UCSD-AML1 (cell line): ENCODE data around the gene SPACA9.
A peak's percentile ranks its signal among the peaks of the same experiment; 100 is the strongest.

Experiments used
- DNase-seq: peaks from one replicate; lab custom pipeline; 2025; ENCODE audit not compliant: unreplicated experiment; lab: John Stamatoyannopoulos, UW

Gene SPACA9

GRCh38 chr9:132888151-132888550 is 9.5 kb downstream of the SPACA9 start:
- no peak for DNase-seq

DNA sequence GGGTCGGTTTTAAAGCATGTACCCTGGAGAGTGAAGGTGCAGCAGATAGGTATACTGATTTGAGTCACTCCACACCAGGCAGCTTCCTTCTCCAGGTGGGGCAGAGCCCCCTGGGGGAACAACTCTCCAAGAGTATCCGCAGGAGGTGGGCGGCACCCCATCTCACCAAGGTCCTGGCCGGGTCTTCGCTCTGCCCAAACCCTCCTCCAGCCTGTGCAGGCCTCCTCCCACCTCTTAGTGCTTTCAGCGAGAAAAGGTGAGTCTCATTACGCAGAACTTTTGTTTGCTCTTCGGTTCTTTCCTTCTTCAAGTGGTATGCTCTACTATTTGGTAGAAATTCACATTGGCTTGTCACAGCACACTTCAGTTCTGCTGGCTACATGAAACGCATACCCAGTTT is 13.7 kb downstream of the SPACA9 start:
- no peak for DNase-seq

GRCh38 chr9:132894346-132894745 is 15.6 kb downstream of the SPACA9 start:
- no peak for DNase-seq

- no peak for DNase-seq
Observed at GRCh38 chr9:132894862-132895835, 16.5 kb downstream of the SPACA9 start.

GRCh38 chr9:132896264-132896663 is 17.6 kb downstream of the SPACA9 start:
- DNase-seq: no peak

DNA sequence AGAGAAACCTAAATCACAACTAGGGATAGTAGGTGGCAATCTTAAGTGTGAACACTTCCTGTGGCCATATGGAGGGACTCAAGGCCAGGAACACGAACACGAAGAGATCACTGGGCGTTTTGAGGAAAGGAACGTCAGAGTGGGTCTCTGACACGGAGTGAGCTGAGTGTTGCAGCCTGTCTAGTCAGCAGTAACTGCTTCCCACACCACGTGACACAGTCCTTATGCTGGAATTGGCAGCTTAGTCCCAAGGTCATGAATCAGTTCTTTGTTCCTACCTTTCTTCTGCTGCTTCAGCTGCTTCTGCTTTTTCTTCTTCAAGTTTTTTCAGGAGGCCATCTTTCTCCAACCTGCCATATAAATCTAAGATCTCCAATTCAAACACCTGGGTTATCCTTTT is 18.2 kb downstream of the SPACA9 start:
- DNase-seq: no peak

GRCh38 chr9:132898051-132898450 is 19.4 kb downstream of the SPACA9 start:
- DNase-seq: no peak

DNA sequence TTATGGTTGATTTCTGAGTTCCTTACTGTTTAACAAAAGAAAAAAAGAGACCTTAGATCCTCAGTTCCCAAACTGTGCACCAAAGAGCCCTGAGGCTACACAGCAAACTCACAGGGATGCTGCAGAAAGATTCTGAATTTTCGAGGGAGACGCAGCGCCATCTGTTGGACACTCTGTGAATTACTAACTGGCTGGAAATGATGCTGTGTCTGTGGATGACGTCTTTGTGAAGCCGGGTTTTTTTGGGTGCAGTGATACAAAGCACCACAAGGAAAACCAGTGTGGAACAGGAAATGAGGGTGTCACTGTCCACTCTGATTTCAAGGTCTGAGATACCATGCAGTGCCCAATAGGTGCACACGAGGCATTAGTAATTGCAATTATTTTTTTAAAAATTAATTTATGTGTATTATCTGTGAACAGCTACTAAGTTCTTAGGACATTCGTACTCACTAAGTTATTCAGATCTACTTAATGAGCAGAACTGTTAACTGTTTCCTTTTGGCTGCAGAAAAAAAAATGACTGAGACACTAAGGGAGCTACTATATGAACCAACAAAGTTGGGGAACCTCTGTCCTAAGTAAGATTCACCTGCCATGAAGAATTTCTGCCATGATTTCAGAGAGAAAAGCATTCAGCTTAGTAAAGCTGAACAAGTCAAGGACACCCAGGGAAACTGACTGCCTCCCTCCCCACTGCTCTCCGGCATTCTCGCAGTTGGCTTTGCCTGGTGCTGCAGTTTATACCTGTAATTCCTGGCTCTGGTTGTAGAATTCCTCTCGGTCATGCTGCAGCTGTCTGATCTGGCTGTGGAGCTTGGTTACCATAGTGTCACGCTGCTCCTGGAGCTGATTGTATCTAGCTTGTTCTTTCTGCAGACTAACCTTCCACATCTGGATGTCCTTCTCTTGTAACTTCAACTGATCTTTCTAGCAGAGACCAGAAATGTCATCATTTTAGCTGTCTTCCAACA is 23.4 kb downstream of the SPACA9 start:
- peak; percentile 66 for DNase-seq

- DNase-seq: no peak
Observed at GRCh38 chr9:132903574-132904492, 25.1 kb downstream of the SPACA9 start.

DNA sequence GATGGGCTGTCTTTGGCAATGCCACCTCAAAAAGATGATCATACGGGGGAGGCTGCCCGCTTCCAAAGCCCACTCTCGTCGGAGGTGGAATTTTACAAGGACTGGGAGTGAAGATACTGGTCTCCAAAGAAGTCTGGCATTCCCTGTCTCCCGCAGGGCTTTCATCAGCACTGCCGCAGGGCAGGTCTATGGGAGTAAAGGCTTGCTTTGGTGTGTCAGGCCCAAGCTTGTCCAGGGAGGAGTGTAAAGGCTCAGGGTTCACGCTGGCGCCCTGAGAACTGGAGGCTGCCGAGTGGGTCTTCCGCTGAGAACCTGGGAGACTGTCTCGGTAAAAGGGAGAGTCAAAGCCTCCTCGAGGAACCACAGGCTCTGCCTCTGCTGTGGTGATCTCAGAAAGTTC is 27.0 kb downstream of the SPACA9 start:
- no peak for DNase-seq

- no peak for DNase-seq
Observed at GRCh38 chr9:132908635-132909034, 29.9 kb downstream of the SPACA9 start.

- DNase-seq: no peak
Observed at GRCh38 chr9:132909311-132909710, 30.6 kb downstream of the SPACA9 start.

DNA sequence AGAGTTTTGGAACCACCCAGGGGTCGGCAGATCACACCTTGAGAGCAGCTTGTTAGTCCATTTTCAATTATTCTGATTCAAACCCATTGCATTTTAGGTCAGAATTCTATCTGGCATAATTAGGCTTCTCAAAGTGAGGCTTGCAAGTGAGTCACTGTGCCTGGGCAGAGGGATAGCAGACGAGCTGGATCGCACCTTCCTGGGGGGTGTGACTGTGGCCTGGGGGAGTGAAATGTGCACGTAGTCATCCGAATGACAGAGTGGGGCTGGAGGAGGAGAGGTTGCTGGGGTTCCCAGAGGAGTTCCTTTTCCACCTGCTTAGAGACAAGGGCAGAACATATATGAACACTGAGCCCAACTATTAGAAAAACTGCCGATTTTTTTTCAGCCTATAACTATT is 31.7 kb downstream of the SPACA9 start:
- no peak for DNase-seq

- DNase-seq: no peak
Observed at GRCh38 chr9:132912131-132912530, 33.4 kb downstream of the SPACA9 start.

GRCh38 chr9:132914924-132915323 is 36.2 kb downstream of the SPACA9 start:
- DNase-seq: no peak

DNA sequence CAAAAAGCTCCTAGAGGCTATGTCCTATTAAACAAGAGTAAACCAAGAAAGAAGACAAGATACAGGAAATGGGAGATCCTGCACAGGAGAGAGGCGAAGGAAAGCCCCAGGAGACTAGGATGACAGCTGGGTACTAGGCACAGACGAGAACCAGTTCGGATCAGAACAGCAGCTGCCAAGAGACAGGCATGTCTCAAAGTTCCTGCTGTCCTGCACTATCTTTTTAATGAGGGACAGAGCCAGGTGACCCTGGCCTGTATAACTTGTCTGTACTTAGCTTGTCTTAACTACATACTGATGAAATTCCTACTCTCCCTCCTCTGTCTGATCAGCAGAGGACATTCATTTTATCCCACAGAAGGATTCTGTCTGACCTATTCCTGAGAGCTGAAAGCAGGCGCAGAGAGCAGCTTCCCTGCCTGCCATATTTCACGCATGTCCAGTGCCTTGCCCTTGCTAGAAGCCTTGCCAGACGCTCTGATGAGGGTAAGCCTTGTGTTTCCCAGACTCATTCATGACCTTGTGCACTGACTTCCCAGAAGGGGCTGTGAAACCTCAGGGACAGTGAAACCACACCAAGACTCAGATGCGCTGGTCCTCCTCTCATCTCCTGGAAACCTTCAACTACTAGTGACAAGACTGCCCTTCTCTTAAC is 41.0 kb downstream of the SPACA9 start:
- DNase-seq: no peak

DNA sequence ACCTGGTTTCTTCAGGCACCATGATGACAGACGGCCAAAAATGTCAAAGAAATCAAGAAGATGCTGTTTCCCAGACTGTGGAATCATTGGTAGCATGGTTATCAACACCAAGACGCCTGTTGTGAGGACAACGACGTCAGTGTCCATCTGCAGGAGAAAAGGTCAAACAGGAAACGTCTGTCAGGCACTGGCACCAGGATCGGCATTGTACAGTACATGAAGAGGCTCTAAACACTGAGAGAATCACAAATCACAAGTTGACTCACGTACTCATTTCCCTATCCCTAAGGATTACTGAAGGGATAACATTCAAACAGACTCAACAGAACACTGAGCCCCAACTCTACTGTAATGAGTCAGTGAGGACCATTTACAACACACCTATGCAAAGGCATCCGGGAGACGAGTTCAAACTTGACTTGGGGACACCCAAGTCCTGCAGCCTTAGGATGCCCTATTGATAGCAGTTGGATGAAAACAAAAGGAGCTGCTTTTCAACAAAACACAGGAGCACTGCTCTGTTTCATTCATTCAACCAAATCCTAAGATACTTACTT is 44.7 kb downstream of the SPACA9 start:
- no peak for DNase-seq

GRCh38 chr9:132927704-132928103 is 49.0 kb downstream of the SPACA9 start:
- no peak for DNase-seq

DNA sequence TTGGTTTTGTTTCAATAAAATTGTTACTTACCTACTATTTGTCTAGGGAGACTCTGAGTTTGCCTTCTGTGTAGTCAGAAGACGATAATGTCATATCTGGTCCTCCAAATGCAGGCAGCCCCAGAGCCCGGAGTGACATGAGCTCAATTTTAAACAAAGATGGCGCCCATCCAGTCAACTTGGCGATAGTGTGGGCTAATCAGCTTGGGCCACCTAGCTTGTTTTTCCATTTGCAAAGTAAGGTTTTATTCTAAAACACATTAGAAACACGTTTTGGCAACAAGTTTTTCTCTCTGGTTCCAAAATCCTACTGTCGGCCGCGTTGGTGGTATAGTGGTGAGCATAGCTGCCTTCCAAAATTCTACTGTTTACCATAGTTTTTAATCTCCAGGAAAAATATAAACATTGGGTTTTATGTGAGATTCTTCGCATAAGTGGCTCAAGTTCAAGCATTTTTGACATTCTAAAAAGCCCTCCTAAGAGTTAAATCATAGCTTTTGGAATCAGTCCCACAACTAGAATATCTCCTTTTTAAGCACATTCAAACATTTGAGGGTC is 52.6 kb downstream of the SPACA9 start:
- no peak for DNase-seq
